ENCODE measurements around the gene DHODH. TPM values are rescaled to one million over a fixed set of nuclear protein-coding genes. Genes with fewer than 3 reads are reported as not detected.

DHODH gene
- 1 to 10 TPM; 3.7 to 6.9 (median 4.7) TPM for total RNA-seq
- total RNA-seq (2013) = 6.5 TPM

- no peaks in the 10 kb centered on the region for H3K27me3 Mint-ChIP-seq (ENCODE audit: low read depth in 2 of 2)
- H3K9me3 ChIP-seq (ENCODE audit: control insufficient read depth, insufficient read depth, low read length) = no peaks in the 10 kb centered on the region
- DNase-seq (peak; percentile 97 to 98), ATAC-seq (peak; percentile 98 to 100 (median 99))
- H3K36me3 ChIP-seq (ENCODE audit: control insufficient read depth, insufficient read depth, low read length) = peaks cover 5% of the 10 kb centered on the region
- H3K27me3 ChIP-seq (ENCODE audit: control insufficient read depth, insufficient read depth, low read length) = no peaks in the 10 kb centered on the region
- no peaks in the 10 kb centered on the region for H3K9me3 Mint-ChIP-seq
- no peaks in the 10 kb centered on the region for H3K36me3 Mint-ChIP-seq
- H3K27ac Mint-ChIP-seq = peak within 1 kb of the TSS; percentile 80 to 88
- H3K27ac ChIP-seq (ENCODE audit: low read length) = peak within 1 kb of the TSS; percentile 28
- H3K4me1 ChIP-seq (ENCODE audit: control insufficient read depth, insufficient read depth, low read length) = peaks cover 28% of the 10 kb centered on the region
- peak within 1 kb of the TSS; percentile 69 for H3K4me3 ChIP-seq (ENCODE audit: low read length)
- no peak for TF ChIP-seq CTCF (IDR thresholded peaks at IDR 0.05)
- peak within 1 kb of the TSS; percentile 97 for H3K4me3 Mint-ChIP-seq
- H3K4me1 Mint-ChIP-seq = peaks cover 12 to 16% of the 10 kb centered on the region in 2 donors
- WGBS (ENCODE audit: insufficient coverage) = under 1% methylated on average over 57 of the region's 57 CpGs
- intact Hi-C loops (cut with micrococcal nuclease) = loop anchor here (1.0 kb wide), 2 partner anchors 85 to 113 kb away; partner anchors contain the start of genes DHX38, IST1 and TXNL4B
These were observed at the start of gene DHODH for GRCh38 chr16:72008424-72009216. Gene DHODH (plus strand): TSS chr16:72008744. CDS start chr16:72008765, 21 bp downstream.

GRCh38 chr16:71961066-71962039 is 47.2 kb upstream of the DHODH start:
- peaks cover 3 to 8% of the 10 kb centered on the region in 2 donors for H3K27me3 Mint-ChIP-seq (ENCODE audit: low read depth in 2 of 2)
- peak; percentile 81 to 97 (median 94) for ATAC-seq

GRCh38 chr16:71963125-71963875 is 45.2 kb upstream of the DHODH start:
- DNase-seq (no peak), ATAC-seq (no peak)
- Histone ChIP-seq H3K9me3 (ENCODE audit: control insufficient read depth, insufficient read depth, low read length) (no peaks in the 10 kb centered on the region), H3K4me3 (ENCODE audit: low read length) (no peak overlapping the region), H3K27me3 (ENCODE audit: control insufficient read depth, insufficient read depth, low read length) (no peaks in the 10 kb centered on the region), H3K36me3 (ENCODE audit: control insufficient read depth, insufficient read depth, low read length) (no peaks in the 10 kb centered on the region), H3K27ac (ENCODE audit: low read length) (no peak overlapping the region), H3K4me1 (ENCODE audit: control insufficient read depth, insufficient read depth, low read length) (no peaks in the 10 kb centered on the region)
- no peaks in the 10 kb centered on the region for H3K36me3 Mint-ChIP-seq
- intact Hi-C loops (cut with micrococcal nuclease) = no loop called here
- peaks cover 3 to 8% of the 10 kb centered on the region in 2 donors for H3K27me3 Mint-ChIP-seq (ENCODE audit: low read depth in 2 of 2)
- TF ChIP-seq CTCF (IDR thresholded peaks at IDR 0.05) = no peak
- H3K27ac Mint-ChIP-seq = no peak overlapping the region
- H3K4me1 Mint-ChIP-seq = no peaks in the 10 kb centered on the region
- H3K4me3 Mint-ChIP-seq = no peak overlapping the region
- WGBS (ENCODE audit: insufficient coverage) = 51% methylated on average over 6 of the region's 9 CpGs
- no peaks in the 10 kb centered on the region for H3K9me3 Mint-ChIP-seq

More at GRCh38 chr16:71961066-71962039, 47.2 kb upstream of the DHODH start:
- Histone ChIP-seq H3K27me3 (ENCODE audit: control insufficient read depth, insufficient read depth, low read length) (no peaks in the 10 kb centered on the region), H3K36me3 (ENCODE audit: control insufficient read depth, insufficient read depth, low read length) (no peaks in the 10 kb centered on the region), H3K4me1 (ENCODE audit: control insufficient read depth, insufficient read depth, low read length) (peaks cover under 1% of the 10 kb centered on the region), H3K27ac (ENCODE audit: low read length) (no peak overlapping the region), H3K9me3 (ENCODE audit: control insufficient read depth, insufficient read depth, low read length) (no peaks in the 10 kb centered on the region), H3K4me3 (ENCODE audit: low read length) (no peak overlapping the region)
- intact Hi-C loops (cut with micrococcal nuclease) = loop anchor here (1.0 kb wide), 1 partner anchor 215 kb away; no protein-coding TSS in a partner anchor
- 61% methylated on average over 14 of the region's 14 CpGs for WGBS (ENCODE audit: insufficient coverage)
- H3K4me3 Mint-ChIP-seq = no peak overlapping the region
- DNase-seq = peak; percentile 71 to 88
- no peaks in the 10 kb centered on the region for H3K9me3 Mint-ChIP-seq
- no peak overlapping the region for H3K27ac Mint-ChIP-seq
- TF ChIP-seq CTCF (IDR thresholded peaks at IDR 0.05) = peak; percentile 77
- no peaks in the 10 kb centered on the region for H3K36me3 Mint-ChIP-seq
- H3K4me1 Mint-ChIP-seq = peaks cover 3 to 4% of the 10 kb centered on the region in 2 donors
